ENCODE measurements around the gene MAMDC2.

MAMDC2 gene

DNA sequence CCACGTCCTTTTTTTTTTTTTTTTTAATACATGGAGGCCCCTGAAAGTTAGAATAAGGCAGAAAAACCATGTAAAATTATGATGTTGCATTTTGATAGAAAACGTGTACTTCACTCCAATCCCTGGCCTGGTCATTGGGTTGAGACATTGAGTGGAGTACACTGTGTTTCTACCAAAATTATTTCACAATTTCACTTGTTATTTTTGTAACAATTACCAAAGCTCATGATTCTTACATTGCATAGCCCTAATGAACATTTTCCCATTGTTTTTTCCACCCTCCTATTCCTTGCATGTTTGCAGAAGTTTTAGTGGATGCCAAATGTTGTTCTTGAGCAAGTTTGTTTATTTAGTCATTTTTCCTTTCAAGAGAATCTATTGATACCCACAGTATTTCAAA, 21.9 kb downstream of the MAMDC2 start:
- no peak for DNase-seq (ENCODE audit: low spot score)

GRCh38 chr9:70066418-70066817, 22.8 kb downstream of the MAMDC2 start:
- no peak for DNase-seq (ENCODE audit: low spot score)

GRCh38 chr9:70066874-70067273, 23.2 kb downstream of the MAMDC2 start:
- no peak for DNase-seq (ENCODE audit: low spot score)

GRCh38 chr9:70069704-70070103, 26.1 kb downstream of the MAMDC2 start:
- no peak for DNase-seq (ENCODE audit: low spot score)

DNA sequence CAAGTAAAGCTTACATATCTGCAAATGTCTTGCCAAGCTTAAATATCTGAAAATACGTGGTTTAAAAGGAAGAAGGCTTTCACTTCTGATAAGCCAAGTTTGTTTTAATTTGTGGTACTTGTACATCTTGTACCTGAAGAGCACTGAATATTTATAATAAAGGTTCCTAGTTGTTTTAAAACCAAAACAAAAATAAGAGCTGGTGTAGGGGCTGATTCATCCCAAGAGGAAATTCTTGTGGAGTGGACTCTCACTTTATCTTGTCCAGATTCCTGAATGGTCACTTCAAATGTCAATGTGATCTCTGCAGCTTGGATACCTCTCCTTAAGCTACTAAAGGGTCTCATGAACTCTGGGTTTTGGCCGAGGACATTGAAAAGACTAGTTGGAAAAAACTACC, 29.5 kb downstream of the MAMDC2 start:
- DNase-seq (ENCODE audit: low spot score): no peak

DNA sequence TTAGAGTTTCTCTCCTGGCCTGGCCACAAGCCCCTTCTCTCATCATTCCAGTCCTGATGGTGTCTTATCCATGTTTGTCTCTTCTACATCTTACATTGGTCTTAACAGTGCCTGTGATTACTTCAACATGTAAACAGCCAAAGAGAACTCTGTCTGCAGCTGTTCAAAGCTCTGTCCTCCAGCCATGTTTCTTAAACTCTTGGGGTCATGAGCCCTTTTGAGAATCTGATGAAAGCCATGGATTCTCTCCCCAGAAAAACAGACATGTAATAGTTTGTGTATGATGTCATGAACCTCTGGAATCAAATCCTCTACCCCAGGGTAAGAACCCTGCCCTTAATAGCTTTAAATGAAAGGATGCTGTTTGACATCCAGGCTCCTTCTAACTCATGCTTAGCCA, 30.1 kb downstream of the MAMDC2 start:
- DNase-seq (ENCODE audit: low spot score): no peak

DNA sequence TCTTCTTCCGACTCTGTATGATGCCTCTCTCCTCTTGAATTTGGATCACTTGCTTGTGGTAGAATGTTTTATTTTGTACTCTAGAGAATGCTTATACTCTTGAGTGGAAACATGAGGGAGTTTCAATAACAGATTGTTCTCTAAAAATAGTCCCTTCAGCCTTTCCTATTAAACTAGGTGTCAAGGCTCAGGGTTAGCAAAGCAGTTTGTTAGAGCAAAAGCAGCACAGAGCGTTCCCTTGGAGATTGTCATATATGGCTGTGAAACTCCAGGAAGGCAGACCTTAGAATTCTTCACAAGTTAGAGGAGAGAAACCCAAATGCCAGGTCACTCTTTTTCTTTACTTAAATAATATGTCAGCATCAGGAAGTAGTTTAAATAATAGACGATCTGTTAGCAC, 33.0 kb downstream of the MAMDC2 start:
- DNase-seq (ENCODE audit: low spot score): no peak

DNA sequence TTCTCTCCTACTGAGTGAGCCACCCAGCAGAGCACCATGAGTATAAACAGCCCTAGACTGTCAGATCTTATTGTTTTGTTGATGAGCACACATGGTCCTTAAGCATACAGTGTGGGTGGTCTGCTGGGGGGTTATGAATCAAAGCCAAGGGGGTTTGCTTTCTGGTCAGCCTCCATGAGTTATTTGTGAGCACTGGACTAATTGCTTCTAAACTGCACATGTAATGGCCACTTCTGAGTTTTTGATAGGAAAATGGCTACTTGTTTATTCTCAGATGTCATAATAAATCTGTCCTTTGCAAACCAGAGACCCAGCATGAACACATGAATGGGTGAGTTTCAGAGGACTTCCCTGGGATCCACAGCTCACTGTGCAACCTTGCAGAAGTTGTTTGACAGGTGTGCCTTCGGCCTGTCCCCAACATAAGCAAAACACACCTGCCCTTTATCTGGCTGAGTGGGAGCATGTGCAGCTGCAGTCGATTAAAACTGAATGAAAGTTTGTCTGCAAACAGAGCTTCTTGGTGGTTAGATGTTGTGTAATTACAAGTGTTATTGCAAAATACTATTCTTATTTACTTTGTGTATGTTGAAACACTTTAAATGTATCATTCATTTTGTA, 35.9 kb downstream of the MAMDC2 start:
- no peak for DNase-seq (ENCODE audit: low spot score)

- no peak for DNase-seq (ENCODE audit: low spot score)
Measured at GRCh38 chr9:70080481-70081119, 37.0 kb downstream of the MAMDC2 start.

GRCh38 chr9:70081120-70081495, 37.5 kb downstream of the MAMDC2 start:
- no peak for DNase-seq (ENCODE audit: low spot score)

- DNase-seq (ENCODE audit: low spot score): no peak
Measured at GRCh38 chr9:70083429-70083828, 39.8 kb downstream of the MAMDC2 start.

DNA sequence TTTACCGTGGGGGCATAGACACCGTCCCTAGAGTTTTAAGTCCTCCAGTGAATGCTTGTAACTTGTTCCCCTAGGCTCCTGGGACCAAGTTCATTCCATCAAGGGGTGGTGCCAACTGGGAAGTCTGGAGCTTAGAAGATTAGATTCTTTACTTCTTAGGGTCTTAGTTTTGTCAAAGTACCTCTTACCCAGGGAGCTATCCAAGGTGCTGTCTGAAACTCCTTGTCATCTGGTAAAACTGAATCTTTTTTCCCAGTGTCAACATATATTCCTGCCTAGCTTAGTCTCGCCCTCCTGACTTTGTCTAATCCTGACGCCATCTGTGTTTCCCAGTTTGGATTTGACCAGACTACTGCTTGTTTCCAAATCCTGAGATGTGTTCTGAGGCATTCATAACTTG, 41.6 kb downstream of the MAMDC2 start:
- DNase-seq (ENCODE audit: low spot score): no peak

- no peak for DNase-seq (ENCODE audit: low spot score)
Measured at GRCh38 chr9:70091103-70091502, 47.5 kb downstream of the MAMDC2 start.

DNA sequence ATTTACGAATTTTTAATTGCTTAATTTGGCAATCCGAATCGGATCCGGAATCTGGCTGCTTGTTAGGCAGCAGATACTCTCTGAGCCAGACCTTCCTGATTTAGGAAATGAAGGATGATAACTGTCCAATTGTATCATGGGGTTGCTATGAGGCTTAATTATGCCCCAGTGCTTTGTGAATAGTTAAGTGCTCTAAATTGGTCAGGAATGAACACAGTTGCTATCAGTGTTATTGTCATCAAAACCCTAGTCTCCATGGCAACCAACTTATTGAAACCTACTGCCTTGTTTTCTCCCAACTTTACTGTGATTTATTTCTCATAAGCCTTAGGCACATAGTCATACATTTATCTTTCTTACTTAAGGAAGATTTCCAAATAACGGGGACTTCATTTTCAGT, 47.9 kb downstream of the MAMDC2 start:
- no peak for DNase-seq (ENCODE audit: low spot score)

DNA sequence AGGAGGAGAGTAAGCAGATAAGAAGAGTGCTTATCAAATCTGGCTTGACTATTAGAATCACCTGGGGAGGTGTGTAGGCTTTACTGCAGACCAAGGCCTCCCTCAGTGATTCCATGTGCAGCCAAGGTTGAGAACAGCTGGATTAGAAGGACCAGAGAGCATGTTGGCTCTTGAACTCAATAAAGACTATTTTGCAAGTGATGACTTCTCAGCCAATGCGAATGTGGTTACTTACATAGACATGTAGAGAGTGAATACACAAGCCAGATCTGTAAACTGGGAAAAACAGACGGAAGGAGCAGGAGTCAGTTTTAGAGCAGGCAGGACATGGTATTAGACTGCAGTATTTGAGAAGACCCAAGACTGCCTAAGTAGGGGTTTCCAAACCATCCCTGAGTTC, 48.5 kb downstream of the MAMDC2 start:
- DNase-seq (ENCODE audit: low spot score): no peak

DNA sequence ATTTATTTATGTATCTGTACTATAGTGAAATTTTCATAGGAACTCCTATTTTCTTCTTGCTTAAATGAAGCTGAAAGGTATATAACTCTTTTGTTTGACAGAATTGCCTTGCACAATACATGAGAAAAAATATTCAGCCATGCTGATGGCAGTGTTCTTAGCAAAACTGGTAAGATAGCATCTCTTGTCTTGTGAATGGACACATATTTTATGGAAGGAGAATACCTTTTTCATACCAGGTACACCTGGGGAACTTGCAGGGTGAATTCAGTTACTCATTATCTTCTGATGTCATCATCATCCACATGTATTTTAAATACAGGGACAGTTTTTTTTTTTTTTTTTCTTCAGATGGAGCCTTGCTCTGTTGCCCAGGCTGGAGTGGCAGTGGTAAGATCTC, 49.4 kb downstream of the MAMDC2 start:
- no peak for DNase-seq (ENCODE audit: low spot score)

DNA sequence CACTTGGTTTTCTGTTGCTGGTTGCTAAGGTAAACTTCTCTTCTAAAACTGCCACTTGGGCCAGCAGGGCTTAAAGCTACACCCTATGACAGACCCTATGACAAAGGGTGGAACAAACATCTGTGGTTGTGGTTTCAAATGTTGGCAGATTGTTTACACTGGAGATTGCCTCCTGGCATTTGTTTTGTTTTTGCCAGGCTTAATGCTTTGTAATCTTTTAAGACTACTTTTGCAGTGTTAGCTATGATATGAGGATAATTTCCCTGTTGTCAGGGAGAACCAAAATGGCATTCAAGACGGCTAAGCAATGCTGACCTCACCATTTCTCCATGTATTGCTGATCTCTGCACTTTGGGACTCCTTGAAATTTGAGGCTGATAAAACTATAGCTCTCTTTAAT, 50.3 kb downstream of the MAMDC2 start:
- no peak for DNase-seq (ENCODE audit: low spot score)

GRCh38 chr9:70094747-70095146, 51.1 kb downstream of the MAMDC2 start:
- no peak for DNase-seq (ENCODE audit: low spot score)

GRCh38 chr9:70097187-70097586, 53.5 kb downstream of the MAMDC2 start:
- no peak for DNase-seq (ENCODE audit: low spot score)

- DNase-seq (ENCODE audit: low spot score): no peak
Measured at GRCh38 chr9:70100362-70100761, 56.7 kb downstream of the MAMDC2 start.

DNA sequence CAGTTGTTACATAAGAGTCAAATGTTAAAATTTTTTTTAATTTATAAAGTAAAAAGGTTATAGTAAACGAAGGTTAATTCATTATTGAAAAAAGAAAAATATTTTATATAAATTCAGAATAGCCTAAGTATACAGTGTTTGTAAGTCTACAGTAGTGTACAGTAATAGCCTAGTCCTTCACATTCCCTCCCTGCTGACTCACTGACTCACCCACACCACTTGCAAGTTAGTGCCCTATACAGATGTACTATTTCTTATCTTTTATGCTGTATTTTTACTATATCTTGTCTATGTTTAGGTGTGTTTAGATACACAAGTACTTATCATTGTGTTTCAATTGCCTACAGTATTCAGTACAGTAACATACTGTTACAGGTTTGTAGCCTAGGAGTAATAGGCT, 57.6 kb downstream of the MAMDC2 start:
- DNase-seq (ENCODE audit: low spot score): no peak

DNA sequence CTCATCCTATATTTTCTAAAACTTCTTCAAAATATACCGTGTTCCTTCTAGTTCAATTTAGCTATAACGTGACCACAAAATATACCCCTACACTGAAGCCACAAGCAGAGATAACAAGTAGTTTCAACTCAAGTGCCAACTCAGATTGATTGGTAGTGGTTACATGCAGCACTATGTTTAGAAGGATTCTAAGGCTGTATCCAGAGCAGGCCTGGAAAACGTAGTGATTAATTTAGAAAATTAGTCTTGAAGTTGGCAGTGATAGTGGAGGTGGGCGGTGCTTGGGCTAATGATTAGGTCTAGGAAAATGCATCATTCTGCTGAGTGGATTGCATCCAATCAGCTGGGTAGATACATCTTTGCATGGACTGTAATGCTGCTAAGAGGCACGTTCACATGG, 61.5 kb downstream of the MAMDC2 start:
- DNase-seq (ENCODE audit: low spot score): no peak

DNA sequence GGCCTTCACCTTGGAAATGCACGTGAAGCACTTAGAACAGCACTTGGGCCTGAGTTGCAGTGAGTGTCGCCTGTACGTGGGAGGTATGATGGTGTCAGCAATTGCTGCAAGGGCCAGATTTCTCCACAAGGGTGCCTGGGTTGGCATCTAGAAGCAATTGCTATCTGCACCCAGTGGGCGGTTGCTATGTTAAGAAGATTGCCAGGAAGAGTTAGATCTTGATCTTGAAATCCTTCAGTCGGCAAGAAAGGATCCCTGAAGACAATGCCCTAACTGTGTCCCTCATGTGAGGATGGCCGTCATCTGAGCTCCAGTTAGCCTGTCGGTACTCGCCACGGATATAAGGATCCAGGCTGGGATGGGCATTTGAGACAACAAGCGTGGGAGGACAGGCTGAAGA, 62.9 kb downstream of the MAMDC2 start:
- DNase-seq (ENCODE audit: low spot score): no peak

DNA sequence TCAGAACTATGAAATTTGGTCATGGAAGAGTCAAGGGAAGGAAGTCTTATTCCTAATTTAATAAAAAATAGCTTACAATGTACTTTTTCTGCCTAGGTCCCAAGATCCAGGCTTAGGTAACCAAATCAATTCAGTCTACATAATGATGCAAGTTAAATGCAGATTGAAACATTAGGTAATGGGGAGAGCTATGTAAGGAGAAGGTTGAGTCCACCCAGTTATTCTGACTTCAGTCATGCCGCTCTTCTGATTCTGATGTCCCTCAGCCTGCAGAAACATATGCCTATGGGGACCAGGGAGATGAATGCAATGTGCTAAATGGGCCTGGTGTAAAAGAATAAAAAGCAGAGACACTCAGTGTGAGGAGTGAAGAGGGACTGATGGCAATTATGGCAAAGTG, 63.9 kb downstream of the MAMDC2 start:
- no peak for DNase-seq (ENCODE audit: low spot score)
